ENCODE results near the gene BEND7.

GRCh38 chr10:13472359-13472758 is 56.5 kb downstream of the BEND7 start:
- TF ChIP-seq POLR2A (IDR thresholded peaks at IDR 0.05) (no peak), CTCF (IDR thresholded peaks at IDR 0.05) (no peak)

Data from body of pancreas (tissue), 4 donors.